Measurements from ENCODE around the gene SLC10A7.

DNA sequence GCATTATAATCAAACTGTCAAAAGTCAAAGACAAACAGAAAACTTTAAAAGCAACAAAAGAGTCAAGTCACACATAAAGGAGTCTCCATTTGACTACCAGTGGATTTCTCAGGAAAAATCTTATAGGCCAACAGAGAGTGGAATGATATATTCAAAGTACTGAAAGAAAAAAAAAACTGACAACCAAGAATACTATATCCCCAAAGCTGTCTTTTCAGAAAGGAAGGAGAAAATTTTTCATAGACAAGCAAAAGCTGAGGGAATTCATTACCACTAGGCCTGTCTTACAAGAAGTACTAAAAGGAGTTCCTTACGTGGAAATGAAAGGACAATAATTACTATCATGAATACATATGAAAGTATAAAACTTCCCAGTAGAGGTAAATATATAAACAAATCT lies 39.0 kb downstream of the SLC10A7 start:
- TF ChIP-seq, protein P1, sequence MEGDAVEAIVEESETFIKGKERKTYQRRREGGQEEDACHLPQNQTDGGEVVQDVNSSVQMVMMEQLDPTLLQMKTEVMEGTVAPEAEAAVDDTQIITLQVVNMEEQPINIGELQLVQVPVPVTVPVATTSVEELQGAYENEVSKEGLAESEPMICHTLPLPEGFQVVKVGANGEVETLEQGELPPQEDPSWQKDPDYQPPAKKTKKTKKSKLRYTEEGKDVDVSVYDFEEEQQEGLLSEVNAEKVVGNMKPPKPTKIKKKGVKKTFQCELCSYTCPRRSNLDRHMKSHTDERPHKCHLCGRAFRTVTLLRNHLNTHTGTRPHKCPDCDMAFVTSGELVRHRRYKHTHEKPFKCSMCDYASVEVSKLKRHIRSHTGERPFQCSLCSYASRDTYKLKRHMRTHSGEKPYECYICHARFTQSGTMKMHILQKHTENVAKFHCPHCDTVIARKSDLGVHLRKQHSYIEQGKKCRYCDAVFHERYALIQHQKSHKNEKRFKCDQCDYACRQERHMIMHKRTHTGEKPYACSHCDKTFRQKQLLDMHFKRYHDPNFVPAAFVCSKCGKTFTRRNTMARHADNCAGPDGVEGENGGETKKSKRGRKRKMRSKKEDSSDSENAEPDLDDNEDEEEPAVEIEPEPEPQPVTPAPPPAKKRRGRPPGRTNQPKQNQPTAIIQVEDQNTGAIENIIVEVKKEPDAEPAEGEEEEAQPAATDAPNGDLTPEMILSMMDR (conservative IDR thresholded peaks at IDR 0.05; ENCODE audit: low read depth, low read length), result no peak
- TF ChIP-seq EZH2 (IDR thresholded peaks at IDR 0.05; ENCODE audit: borderline replicate concordance, low read depth, low read length, poor library complexity, severe bottlenecking), result no peak
